Trophoblast cell (in vitro differentiated cells and primary cell): Measurements from ENCODE around the gene RBM20.

Experiments
- DNase-seq, 2 donors: peaks; one replicate each; pipeline ENCODE4 v3.0.0-alpha.2; 2016
- H2AFZ ChIP-seq: 2 replicates; pipeline ENCODE4 v1.6.1; 2013; ENCODE audit warnings: low read length, moderate library complexity, mild to moderate bottlenecking; ENCODE audit not compliant: insufficient read depth, poor library complexity
- H2AK5ac ChIP-seq: 2 replicates; pipeline ENCODE4 v1.6.1; 2013; ENCODE audit warnings: mild to moderate bottlenecking, low read length
- H2BK120ac ChIP-seq: 2 replicates; pipeline ENCODE4 v1.6.1; 2013; ENCODE audit warnings: low read length, mild to moderate bottlenecking, moderate library complexity; ENCODE audit not compliant: insufficient read depth, poor library complexity
- H2BK12ac ChIP-seq: 2 replicates; pipeline ENCODE4 v1.6.1; 2013; ENCODE audit warnings: mild to moderate bottlenecking, low read length, moderate library complexity
- H2BK5ac ChIP-seq: 2 replicates; pipeline ENCODE4 v1.6.1; 2013; ENCODE audit warnings: low read length, low read depth, moderate library complexity, mild to moderate bottlenecking; ENCODE audit not compliant: poor library complexity
- H3K14ac ChIP-seq: 2 replicates; pipeline ENCODE4 v1.6.1; 2013; ENCODE audit warnings: mild to moderate bottlenecking, low read length
- H3K18ac ChIP-seq: 2 replicates; pipeline ENCODE4 v1.6.1; 2013; ENCODE audit warnings: mild to moderate bottlenecking, low read length
- H3K23ac ChIP-seq: 2 replicates; pipeline ENCODE4 v1.6.1; 2013; ENCODE audit warnings: low read length
- H3K27ac ChIP-seq: 2 replicates; pipeline ENCODE4 v1.5.1; 2013; ENCODE audit warnings: low read depth, mild to moderate bottlenecking, inconsistent platforms, low read length, moderate library complexity
- H3K27me3 ChIP-seq: 2 replicates; pipeline ENCODE4 v1.6.1; 2013; ENCODE audit warnings: inconsistent platforms, mild to moderate bottlenecking, low read length, moderate library complexity; ENCODE audit not compliant: insufficient read depth
- H3K36me3 ChIP-seq, 2 experiments: 1 replicate in 1 of 2; 2 replicates in 1 of 2; pipeline ENCODE4 v1.6.1; 2013; ENCODE audit warnings: low read length in 2 of 2, mild to moderate bottlenecking in 2 of 2, moderate library complexity in 1 of 2; ENCODE audit not compliant: insufficient read depth in 2 of 2, control insufficient read depth in 1 of 2
- H3K4ac ChIP-seq: 2 replicates; pipeline ENCODE4 v1.6.1; 2013; ENCODE audit warnings: low read depth, mild to moderate bottlenecking, low read length, moderate library complexity
- H3K4me1 ChIP-seq, 2 experiments: 1 replicate in 1 of 2; 2 replicates in 1 of 2; pipeline ENCODE4 v1.6.1; 2013; ENCODE audit warnings: low read length in 2 of 2, mild to moderate bottlenecking in 2 of 2, moderate library complexity in 1 of 2; ENCODE audit not compliant: insufficient read depth in 2 of 2, control insufficient read depth in 1 of 2
- H3K4me2 ChIP-seq: 2 replicates; pipeline ENCODE4 v1.6.1; 2013; ENCODE audit warnings: inconsistent platforms, mild to moderate bottlenecking, low read length, moderate library complexity
- H3K4me3 ChIP-seq: 2 replicates; pipeline ENCODE4 v1.5.1; 2013; ENCODE audit warnings: mild to moderate bottlenecking, low read depth, low read length, inconsistent platforms
- H3K79me1 ChIP-seq: one replicate; pipeline ENCODE4 v1.6.1; 2013; ENCODE audit warnings: low read length
- H3K79me2 ChIP-seq: 2 replicates; pipeline ENCODE4 v1.6.1; 2013; ENCODE audit warnings: low read length, mild to moderate bottlenecking; ENCODE audit not compliant: control insufficient read depth, insufficient read depth, poor library complexity
- H3K9ac ChIP-seq: 2 replicates; pipeline ENCODE4 v1.6.1; 2013; ENCODE audit warnings: mild to moderate bottlenecking, low read length
- H3K9me3 ChIP-seq: 2 replicates; pipeline ENCODE4 v1.6.1; 2013; ENCODE audit warnings: low read depth, mild to moderate bottlenecking, control low read depth, inconsistent platforms, low read length; ENCODE audit not compliant: insufficient read depth
- H4K12ac ChIP-seq: 2 replicates; pipeline ENCODE4 v1.6.1; 2013; ENCODE audit warnings: low read depth, mild to moderate bottlenecking, low read length, moderate library complexity
- H4K8ac ChIP-seq: 2 replicates; pipeline ENCODE4 v1.6.1; 2013; ENCODE audit warnings: low read depth, mild to moderate bottlenecking, low read length, moderate library complexity
- H4K91ac ChIP-seq: one replicate; pipeline ENCODE4 v1.6.1; 2013; ENCODE audit warnings: low read depth, mild to moderate bottlenecking, low read length, moderate library complexity
- WGBS: extraction: QIAGEN DNeasy Blood & Tissue Kit; methylation state at CpG from one replicate; pipeline ENCODE4 v1.1.7; 2013; ENCODE audit warnings: missing lambda C conversion rate; ENCODE audit not compliant: insufficient read length, insufficient coverage; ENCODE audit errors: extremely low coverage; 5-methylcytosine and 5-hydroxymethylcytosine counted together

Gene RBM20

DNA sequence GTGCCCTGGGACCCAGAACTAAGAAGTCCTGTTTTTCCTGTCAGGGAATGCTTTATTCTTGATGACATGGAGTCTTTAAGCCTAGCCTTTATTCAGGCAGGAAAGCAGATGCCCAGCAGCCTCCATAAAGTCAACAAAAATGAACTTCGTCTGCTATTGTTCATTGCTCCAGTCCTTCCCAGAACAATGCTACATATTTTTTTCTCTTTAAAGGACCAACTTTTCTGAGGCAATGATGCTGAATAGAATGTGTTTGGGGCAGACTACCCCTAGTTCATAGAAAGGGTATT, 180.0 kb downstream of the RBM20 start:
- H2AFZ ChIP-seq: no peak overlapping the region
- H3K27ac ChIP-seq: peak overlapping the region; percentile 61
- no peaks in the 10 kb centered on the region for H3K27me3 ChIP-seq
- no peaks in the 10 kb centered on the region for H3K36me3 ChIP-seq
- H3K79me2 ChIP-seq: no peaks in the 10 kb centered on the region
- no peak overlapping the region for H2AK5ac ChIP-seq
- no peak overlapping the region for H3K14ac ChIP-seq
- no peak overlapping the region for H3K4ac ChIP-seq
- H3K4me1 ChIP-seq: peaks cover 16 to 32% of the 10 kb centered on the region in 2 experiments
- DNase-seq: peak; percentile 73 to 90
- no peak overlapping the region for H3K4me3 ChIP-seq
- H4K8ac ChIP-seq: no peak overlapping the region
- no peak overlapping the region for H2BK120ac ChIP-seq
- no peak overlapping the region for H3K18ac ChIP-seq
- no CpG with 5 or more reads among the region's 1 CpG for WGBS
- H3K79me1 ChIP-seq: peaks cover 12% of the 10 kb centered on the region
- no peak overlapping the region for H4K12ac ChIP-seq
- H4K91ac ChIP-seq: no peak overlapping the region
- H2BK5ac ChIP-seq: no peak overlapping the region
- H2BK12ac ChIP-seq: no peak overlapping the region
- no peak overlapping the region for H3K4me2 ChIP-seq
- no peaks in the 10 kb centered on the region for H3K9me3 ChIP-seq
- H3K9ac ChIP-seq: no peak overlapping the region
- no peak overlapping the region for H3K23ac ChIP-seq

- H2BK12ac ChIP-seq: peak overlapping the region; percentile 33
- H3K36me3 ChIP-seq: no peaks in the 10 kb centered on the region
- H3K9ac ChIP-seq: no peak overlapping the region
- H3K4me1 ChIP-seq: peaks cover 16 to 34% of the 10 kb centered on the region in 2 experiments
- H3K4ac ChIP-seq: no peak overlapping the region
- no peak overlapping the region for H2BK120ac ChIP-seq
- DNase-seq: no peak
- no peak overlapping the region for H2AFZ ChIP-seq
- no peak overlapping the region for H2BK5ac ChIP-seq
- peak overlapping the region; percentile 61 for H3K27ac ChIP-seq
- no peak overlapping the region for H4K12ac ChIP-seq
- H4K91ac ChIP-seq: peak overlapping the region; percentile 4
- H3K18ac ChIP-seq: no peak overlapping the region
- no peaks in the 10 kb centered on the region for H3K27me3 ChIP-seq
- H3K9me3 ChIP-seq: no peaks in the 10 kb centered on the region
- H2AK5ac ChIP-seq: no peak overlapping the region
- WGBS: no CpG with 5 or more reads among the region's 5 CpGs
- no peak overlapping the region for H3K23ac ChIP-seq
- peak overlapping the region; percentile 2 for H4K8ac ChIP-seq
- no peaks in the 10 kb centered on the region for H3K79me2 ChIP-seq
- H3K4me3 ChIP-seq: no peak overlapping the region
- no peak overlapping the region for H3K14ac ChIP-seq
- H3K79me1 ChIP-seq: peaks cover 12% of the 10 kb centered on the region
- no peak overlapping the region for H3K4me2 ChIP-seq
Measured at GRCh38 chr10:110824660-110825059, 180.5 kb downstream of the RBM20 start.

DNA sequence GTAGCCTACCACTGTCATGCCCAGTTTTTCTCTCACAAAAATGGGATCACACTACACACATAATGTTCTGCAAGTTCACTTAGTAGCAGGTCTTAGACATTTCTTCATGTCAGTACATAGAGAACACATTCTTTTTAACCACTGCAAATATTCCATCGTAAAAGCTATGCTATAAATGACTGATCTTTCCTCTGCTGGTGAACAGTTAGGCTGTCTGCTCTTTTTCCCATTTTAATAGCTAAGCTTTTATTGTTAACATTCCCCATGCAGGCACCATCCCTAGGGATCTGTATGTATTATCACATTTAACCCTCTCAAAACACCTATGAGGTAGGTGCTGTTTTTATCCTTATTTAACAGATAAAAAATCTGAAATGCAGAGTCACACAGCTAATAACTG, 181.4 kb downstream of the RBM20 start:
- no peak overlapping the region for H3K18ac ChIP-seq
- H2BK5ac ChIP-seq: no peak overlapping the region
- H3K9me3 ChIP-seq: no peaks in the 10 kb centered on the region
- peaks cover 16 to 34% of the 10 kb centered on the region in 2 experiments for H3K4me1 ChIP-seq
- H2AFZ ChIP-seq: no peak overlapping the region
- H3K4ac ChIP-seq: no peak overlapping the region
- no peak overlapping the region for H4K8ac ChIP-seq
- H2AK5ac ChIP-seq: no peak overlapping the region
- H3K79me1 ChIP-seq: peaks cover 12% of the 10 kb centered on the region
- no peak overlapping the region for H4K12ac ChIP-seq
- no peak overlapping the region for H3K23ac ChIP-seq
- no peaks in the 10 kb centered on the region for H3K36me3 ChIP-seq
- H2BK12ac ChIP-seq: no peak overlapping the region
- H3K14ac ChIP-seq: no peak overlapping the region
- no peak overlapping the region for H2BK120ac ChIP-seq
- no peak overlapping the region for H3K27ac ChIP-seq
- no peak for DNase-seq
- H4K91ac ChIP-seq: no peak overlapping the region
- no peak overlapping the region for H3K4me2 ChIP-seq
- no peak overlapping the region for H3K9ac ChIP-seq
- no peaks in the 10 kb centered on the region for H3K79me2 ChIP-seq
- no peaks in the 10 kb centered on the region for H3K27me3 ChIP-seq
- H3K4me3 ChIP-seq: no peak overlapping the region
- WGBS: no CpG with 5 or more reads among the region's 1 CpG

DNA sequence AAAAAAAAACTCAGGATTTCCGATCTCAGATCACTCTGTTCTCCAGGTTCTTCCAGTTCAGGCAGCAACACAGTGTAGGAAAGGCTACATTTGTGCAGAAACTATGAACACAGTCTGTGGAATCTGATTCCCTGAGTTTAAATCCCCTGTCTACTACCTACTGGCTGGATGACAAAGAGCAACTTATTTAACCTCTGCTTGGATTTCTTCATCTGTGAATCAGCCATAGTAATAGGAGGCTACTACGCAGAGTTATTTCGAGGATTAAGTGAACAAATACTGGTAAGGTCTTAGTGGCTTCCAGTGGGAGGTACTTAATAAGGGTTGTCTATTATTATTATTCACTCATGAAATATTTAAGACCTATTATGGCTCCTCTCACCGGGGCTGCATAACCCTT, 183.3 kb downstream of the RBM20 start:
- no peak overlapping the region for H4K8ac ChIP-seq
- H2BK120ac ChIP-seq: no peak overlapping the region
- H2BK5ac ChIP-seq: no peak overlapping the region
- peak in 1 of 2 donors; percentile 46 for DNase-seq
- H3K9me3 ChIP-seq: no peaks in the 10 kb centered on the region
- no peaks in the 10 kb centered on the region for H3K36me3 ChIP-seq
- no peaks in the 10 kb centered on the region for H3K79me2 ChIP-seq
- H3K4ac ChIP-seq: no peak overlapping the region
- H3K4me3 ChIP-seq: no peak overlapping the region
- no peaks in the 10 kb centered on the region for H3K27me3 ChIP-seq
- H2AFZ ChIP-seq: no peak overlapping the region
- peaks cover 9 to 25% of the 10 kb centered on the region in 2 experiments for H3K4me1 ChIP-seq
- no peak overlapping the region for H3K23ac ChIP-seq
- no peak overlapping the region for H2BK12ac ChIP-seq
- H3K9ac ChIP-seq: no peak overlapping the region
- no peak overlapping the region for H2AK5ac ChIP-seq
- H4K91ac ChIP-seq: no peak overlapping the region
- H3K27ac ChIP-seq: no peak overlapping the region
- H3K14ac ChIP-seq: no peak overlapping the region
- WGBS: no CpG with 5 or more reads among the region's 4 CpGs
- no peak overlapping the region for H4K12ac ChIP-seq
- peaks cover 8% of the 10 kb centered on the region for H3K79me1 ChIP-seq
- no peak overlapping the region for H3K4me2 ChIP-seq
- H3K18ac ChIP-seq: no peak overlapping the region
